ENCODE measurements around the gene STK38L.

The STK38L gene

DNA sequence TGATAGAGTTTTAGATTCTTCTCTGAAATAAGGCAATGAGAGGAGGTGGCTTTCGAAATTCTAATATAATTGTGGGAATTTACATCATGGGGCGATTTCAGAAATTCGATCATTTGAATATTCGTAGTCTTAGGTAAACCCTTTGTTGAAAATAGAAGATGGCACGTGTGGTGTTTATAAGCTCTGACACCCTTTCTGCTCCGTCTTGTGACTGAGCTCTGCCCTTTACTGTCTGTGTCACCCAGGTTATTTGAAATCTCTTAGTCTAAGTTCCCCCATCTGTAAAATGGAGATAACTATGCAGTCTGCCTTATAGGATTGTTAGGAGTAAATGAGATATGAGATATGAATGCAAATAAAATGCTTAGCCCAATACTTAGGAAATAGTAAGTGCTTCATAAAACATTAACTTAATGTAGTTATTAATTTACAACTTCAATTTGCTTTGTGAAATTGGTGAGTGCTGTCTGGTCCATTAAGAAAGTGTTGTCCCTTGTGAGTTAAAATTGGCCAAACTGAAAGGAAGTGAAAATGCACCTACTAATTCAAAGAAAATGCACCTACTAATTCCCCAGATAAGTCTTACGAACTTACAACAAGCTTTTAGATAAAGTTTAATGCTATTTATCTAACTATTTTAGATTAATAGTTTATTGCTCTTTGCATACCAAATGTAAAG lies 90.1 kb downstream of the STK38L start:
- Histone ChIP-seq H2AFZ (ENCODE audit: low read depth, low read length) (no peak overlapping the region), H3K36me3 (ENCODE audit: insufficient read depth, low read length) (no peaks in the 10 kb centered on the region), H3K79me2 (ENCODE audit: insufficient read depth, low read length) (no peaks in the 10 kb centered on the region), H3K9ac (ENCODE audit: low read depth, low read length) (no peak overlapping the region), H3K4me1 (ENCODE audit: insufficient read depth, low read length) (peaks cover 17% of the 10 kb centered on the region), H3K27ac (ENCODE audit: low read length) (no peak overlapping the region), H3K4me2 (ENCODE audit: insufficient read depth, low read length) (peak overlapping the region; percentile 73; the same call in 1 of the 2 replicates), H3K4me3 (ENCODE audit: low read depth in 1 of 2, low read length in 2 of 2) (no peak overlapping the region), H3K27me3 (ENCODE audit: insufficient read depth, low read length, poor library complexity) (peaks cover 57% of the 10 kb centered on the region), H4K20me1 (ENCODE audit: insufficient read depth, low read length) (no peaks in the 10 kb centered on the region; the same call in 1 of the 2 replicates), H3K9me3 (ENCODE audit: insufficient read depth, low read length, severe bottlenecking) (no peaks in the 10 kb centered on the region)
- ATAC-seq (ENCODE audit: insufficient read depth, low read depth) = no peak
- TF ChIP-seq, protein P1, sequence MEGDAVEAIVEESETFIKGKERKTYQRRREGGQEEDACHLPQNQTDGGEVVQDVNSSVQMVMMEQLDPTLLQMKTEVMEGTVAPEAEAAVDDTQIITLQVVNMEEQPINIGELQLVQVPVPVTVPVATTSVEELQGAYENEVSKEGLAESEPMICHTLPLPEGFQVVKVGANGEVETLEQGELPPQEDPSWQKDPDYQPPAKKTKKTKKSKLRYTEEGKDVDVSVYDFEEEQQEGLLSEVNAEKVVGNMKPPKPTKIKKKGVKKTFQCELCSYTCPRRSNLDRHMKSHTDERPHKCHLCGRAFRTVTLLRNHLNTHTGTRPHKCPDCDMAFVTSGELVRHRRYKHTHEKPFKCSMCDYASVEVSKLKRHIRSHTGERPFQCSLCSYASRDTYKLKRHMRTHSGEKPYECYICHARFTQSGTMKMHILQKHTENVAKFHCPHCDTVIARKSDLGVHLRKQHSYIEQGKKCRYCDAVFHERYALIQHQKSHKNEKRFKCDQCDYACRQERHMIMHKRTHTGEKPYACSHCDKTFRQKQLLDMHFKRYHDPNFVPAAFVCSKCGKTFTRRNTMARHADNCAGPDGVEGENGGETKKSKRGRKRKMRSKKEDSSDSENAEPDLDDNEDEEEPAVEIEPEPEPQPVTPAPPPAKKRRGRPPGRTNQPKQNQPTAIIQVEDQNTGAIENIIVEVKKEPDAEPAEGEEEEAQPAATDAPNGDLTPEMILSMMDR (IDR thresholded peaks at IDR 0.05; ENCODE audit: borderline replicate concordance, extremely low read depth, low read length, poor library complexity, severe bottlenecking) = no peak
- TF ChIP-seq EZH2 (IDR thresholded peaks at IDR 0.05; ENCODE audit: borderline replicate concordance, low read depth, low read length, severe bottlenecking) = no peak
- DNase-seq = no peak

DNA sequence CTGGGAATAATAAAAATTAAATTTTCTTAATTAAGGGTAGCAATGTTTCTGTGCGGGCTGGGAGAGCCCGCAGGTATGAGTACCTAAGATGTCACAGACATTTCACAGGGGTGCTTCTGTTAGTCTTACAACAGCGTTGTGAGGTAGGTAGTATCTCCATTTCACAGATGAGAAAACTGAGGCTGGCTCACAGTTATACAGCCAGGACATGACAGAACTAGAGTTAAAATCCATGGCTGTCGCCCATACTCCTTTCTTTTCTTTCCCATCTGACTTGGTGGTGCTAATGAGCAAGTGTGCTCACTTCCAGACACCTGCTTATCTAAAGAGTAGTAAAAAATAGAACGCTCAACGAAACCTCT lies 90.6 kb downstream of the STK38L start:
- TF ChIP-seq, protein P1 (IDR thresholded peaks at IDR 0.05; ENCODE audit: borderline replicate concordance, extremely low read depth, low read length, poor library complexity, severe bottlenecking) = no peak
- TF ChIP-seq EZH2 (IDR thresholded peaks at IDR 0.05; ENCODE audit: borderline replicate concordance, low read depth, low read length, severe bottlenecking) = no peak
- no peaks in the 10 kb centered on the region for H3K36me3 ChIP-seq (ENCODE audit: insufficient read depth, low read length)
- ATAC-seq (ENCODE audit: insufficient read depth, low read depth) (no peak), DNase-seq (no peak)
- no peaks in the 10 kb centered on the region for H3K9me3 ChIP-seq (ENCODE audit: insufficient read depth, low read length, severe bottlenecking)
- no peaks in the 10 kb centered on the region; the same call in 1 of the 2 replicates for H4K20me1 ChIP-seq (ENCODE audit: insufficient read depth, low read length)
- no peak overlapping the region for H3K4me3 ChIP-seq (ENCODE audit: low read depth in 1 of 2, low read length in 2 of 2)
- no peak overlapping the region for H3K27ac ChIP-seq (ENCODE audit: low read length)
- H3K79me2 ChIP-seq (ENCODE audit: insufficient read depth, low read length) = no peaks in the 10 kb centered on the region
- H3K9ac ChIP-seq (ENCODE audit: low read depth, low read length) = no peak overlapping the region
- H3K4me2 ChIP-seq (ENCODE audit: insufficient read depth, low read length) = no peak overlapping the region
- H2AFZ ChIP-seq (ENCODE audit: low read depth, low read length) = no peak overlapping the region
- H3K4me1 ChIP-seq (ENCODE audit: insufficient read depth, low read length) = peaks cover 17% of the 10 kb centered on the region
- peaks cover 57% of the 10 kb centered on the region for H3K27me3 ChIP-seq (ENCODE audit: insufficient read depth, low read length, poor library complexity)

DNA sequence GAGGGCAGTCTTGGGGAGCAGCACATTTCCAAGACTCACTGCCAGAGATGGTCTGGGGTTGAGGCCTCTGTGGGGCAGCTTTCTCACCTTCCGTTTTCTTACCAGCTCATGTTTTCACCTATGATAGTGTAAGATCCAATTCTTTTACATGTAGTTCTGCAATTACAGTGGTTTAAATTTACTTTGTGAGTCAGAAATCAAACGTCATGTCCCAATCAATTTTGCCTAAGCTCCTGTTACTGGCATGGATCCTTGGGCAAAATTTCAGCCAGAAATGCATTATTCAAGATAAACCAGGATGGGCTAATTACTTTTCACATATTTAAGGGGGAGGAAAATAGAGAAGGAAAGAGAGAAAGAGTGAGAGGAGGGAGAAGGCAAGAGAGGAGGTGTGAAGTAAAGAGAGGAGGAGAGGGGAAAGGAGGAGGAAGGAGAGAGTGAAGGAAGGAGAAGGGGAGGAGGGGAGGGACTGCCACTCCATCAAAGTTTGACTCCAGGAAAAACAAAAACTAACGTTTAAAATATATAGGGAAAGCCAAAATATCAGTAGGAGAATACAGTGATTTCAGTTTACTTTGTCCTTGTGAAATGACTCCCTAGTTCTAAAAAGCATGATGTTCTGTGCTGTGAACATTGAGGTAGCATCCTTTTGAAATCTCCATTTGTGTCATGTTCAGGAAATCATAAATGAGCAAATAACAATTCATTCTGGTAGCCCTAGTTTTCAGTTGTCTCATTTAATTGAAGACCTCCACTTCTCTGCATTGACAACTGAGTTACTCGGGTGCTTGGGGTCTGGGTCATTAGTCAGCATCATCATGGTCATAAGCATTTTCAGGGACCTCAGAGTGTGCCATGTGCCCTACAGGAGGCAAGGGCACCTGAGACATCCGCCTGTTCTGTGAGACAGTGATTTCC lies 91.5 kb downstream of the STK38L start:
- Histone ChIP-seq H3K27me3 (ENCODE audit: insufficient read depth, low read length, poor library complexity) (peaks cover 55% of the 10 kb centered on the region), H2AFZ (ENCODE audit: low read depth, low read length) (no peak overlapping the region), H3K4me3 (ENCODE audit: low read depth in 1 of 2, low read length in 2 of 2) (no peak overlapping the region), H3K36me3 (ENCODE audit: insufficient read depth, low read length) (no peaks in the 10 kb centered on the region), H3K27ac (ENCODE audit: low read length) (no peak overlapping the region), H4K20me1 (ENCODE audit: insufficient read depth, low read length) (no peaks in the 10 kb centered on the region; the same call in 1 of the 2 replicates), H3K79me2 (ENCODE audit: insufficient read depth, low read length) (no peaks in the 10 kb centered on the region), H3K4me2 (ENCODE audit: insufficient read depth, low read length) (no peak overlapping the region), H3K9ac (ENCODE audit: low read depth, low read length) (no peak overlapping the region), H3K4me1 (ENCODE audit: insufficient read depth, low read length) (peaks cover 17% of the 10 kb centered on the region), H3K9me3 (ENCODE audit: insufficient read depth, low read length, severe bottlenecking) (no peaks in the 10 kb centered on the region)
- peak; percentile 17 for TF ChIP-seq EZH2 (IDR thresholded peaks at IDR 0.05; ENCODE audit: borderline replicate concordance, low read depth, low read length, severe bottlenecking)
- TF ChIP-seq, protein P1 (IDR thresholded peaks at IDR 0.05; ENCODE audit: borderline replicate concordance, extremely low read depth, low read length, poor library complexity, severe bottlenecking) = no peak
- no peak for DNase-seq
- no peak for ATAC-seq (ENCODE audit: insufficient read depth, low read depth)
